Head of caudate nucleus (tissue), 42 donors: ENCODE data around the gene SCAMP4.
A peak's percentile ranks its signal among the peaks of the same experiment; 100 is the strongest.
"Not testable (repeated sequence)": the region's sequence is repeated elsewhere in the genome, so short reads cannot be mapped to it uniquely, and the experiment has no call there.

ENCODE experiments used
- DNase-seq, 42 donors: peaks; one replicate each; pipeline versions ENCODE4 v3.0.0 to v3.0.0-alpha.2; 2020 to 2021; ENCODE audit warnings: mixed read lengths in 7 of 42
- intact Hi-C: fragments of 100-400 bp; cut with DNase I; formaldehyde crosslinking; loops from one replicate; pipeline ENCODE4 v1.15.0; 2022

Gene SCAMP4

DNA sequence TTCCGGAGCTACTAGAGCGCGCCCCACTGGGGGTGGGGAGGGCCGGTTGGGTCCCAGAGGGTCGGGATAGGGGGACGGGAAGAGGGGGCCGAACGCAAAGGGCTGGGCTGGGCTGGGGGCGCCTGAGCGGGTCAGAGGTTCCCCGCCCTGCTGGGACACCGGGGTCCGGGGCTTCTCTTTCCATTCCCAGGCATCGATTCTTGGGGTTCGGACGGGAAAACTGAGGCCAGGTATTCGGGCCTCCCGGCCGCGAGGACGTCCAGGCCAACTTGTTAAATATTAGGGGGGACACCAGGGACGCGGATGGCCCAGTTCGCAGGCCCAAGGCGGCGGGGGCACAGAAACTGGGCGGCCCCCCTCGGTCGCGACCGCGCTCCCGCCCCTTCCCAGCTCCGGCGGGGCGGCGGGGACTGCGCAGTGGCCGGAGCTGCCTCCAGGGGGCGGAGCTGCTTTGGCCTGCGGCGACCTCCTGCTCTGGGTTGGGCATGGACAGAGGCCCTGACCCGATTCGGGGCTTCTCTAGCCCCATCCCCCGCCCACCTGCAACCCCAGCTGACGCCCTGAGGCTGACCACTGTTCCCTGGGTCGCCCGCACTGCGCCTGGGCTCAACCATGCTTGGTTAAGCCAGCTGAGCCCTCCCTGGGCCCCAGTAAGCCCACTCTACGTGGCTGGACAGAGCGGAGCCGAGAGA is 40.6 kb upstream of the SCAMP4 start:
- intact Hi-C loops = no loop called here
- peak in 33 of 42 donors; percentile 41 to 87 (median 71) for DNase-seq

DNA sequence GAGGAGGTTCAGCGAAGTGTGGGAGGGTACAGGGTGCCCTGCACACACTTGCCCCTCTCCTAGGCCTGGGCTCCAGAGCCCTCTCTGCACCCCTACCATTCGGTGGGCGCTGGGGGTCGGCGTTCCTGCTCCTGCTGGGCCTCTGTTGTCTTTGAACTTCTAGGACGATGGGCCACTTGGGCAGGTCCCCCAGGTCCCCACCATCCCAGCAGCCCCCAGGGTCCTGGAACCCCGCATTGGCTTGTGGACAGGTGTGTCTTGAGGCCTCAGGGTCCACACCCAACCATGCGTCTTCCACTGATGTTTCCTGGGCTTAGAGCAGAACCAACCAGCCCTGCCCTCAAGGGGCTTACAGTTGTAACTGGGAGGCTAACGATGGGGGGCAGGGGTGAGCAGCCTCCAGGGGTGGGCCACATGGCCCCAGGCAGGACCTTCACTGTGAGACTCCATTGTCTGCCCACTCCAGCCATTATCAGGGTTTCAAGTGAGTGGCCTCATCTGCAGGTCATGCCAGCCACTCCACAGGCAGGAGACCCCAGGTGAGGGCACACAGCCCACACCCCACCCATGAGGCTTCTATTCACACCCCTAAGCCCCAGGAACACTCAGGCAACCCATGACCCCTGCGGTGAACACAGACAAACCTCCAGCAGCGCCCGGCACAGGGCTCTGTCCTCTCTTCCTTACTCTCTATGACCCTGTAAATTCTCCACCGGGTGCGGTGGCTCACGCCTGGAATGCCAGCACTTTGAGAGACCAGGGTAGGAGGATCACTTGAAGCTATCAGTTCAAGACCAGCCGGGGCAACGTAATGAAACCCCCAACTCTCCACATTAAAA is 39.8 kb upstream of the SCAMP4 start:
- intact Hi-C loops = no loop called here
- peak in 1 of 42 donors; percentile 42 for DNase-seq

DNA sequence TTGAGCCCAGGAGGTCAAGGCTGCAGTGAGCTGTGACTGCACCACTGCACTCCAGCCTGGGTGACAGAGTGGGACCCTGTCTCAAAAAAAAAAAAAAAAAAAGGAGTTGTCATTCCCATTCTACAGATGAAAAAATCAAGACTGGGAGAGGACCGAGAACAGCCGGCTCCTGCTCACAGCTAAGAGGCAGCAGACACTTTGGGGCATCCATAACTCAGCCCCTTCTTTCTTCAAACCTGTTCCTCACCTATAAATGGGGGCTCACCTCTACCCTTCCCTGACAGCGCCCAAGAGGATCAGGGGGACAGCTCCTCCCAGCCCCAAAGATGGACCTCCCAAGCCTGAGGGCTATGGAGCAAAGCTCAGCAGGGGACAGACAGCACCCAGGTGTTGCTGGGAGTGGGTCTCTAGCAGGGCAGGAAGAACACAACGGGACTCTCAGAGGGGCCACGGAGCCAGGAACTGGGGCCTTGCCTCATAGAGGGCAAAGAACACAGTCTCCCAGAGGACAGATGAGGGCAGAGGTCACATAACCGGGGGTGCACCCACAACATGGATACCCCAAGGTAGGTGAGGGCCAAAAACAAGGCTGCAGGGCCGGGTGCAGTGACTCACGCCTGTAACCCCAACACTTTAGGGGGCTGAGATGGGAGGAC is 38.4 kb upstream of the SCAMP4 start:
- intact Hi-C loops = no loop called here
- no peak for DNase-seq

DNA sequence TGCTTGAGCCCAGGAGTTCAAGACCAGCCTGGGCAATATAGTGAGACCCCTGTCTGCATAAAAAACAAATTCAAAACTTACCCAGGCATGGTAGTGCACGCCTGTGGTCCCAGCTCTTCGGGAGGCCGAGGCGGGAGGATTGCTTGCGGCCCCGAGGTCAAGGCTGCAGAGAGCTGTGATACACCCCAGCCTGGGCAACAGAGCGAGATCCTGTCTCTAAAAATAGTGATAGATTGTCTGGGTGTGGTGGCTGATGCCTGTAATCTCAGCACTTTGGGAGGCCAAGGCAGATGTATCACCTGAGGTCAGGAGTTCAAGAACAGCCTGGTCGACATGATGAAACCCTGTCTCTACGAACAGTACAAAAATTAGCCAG is 37.9 kb upstream of the SCAMP4 start:
- no peak for DNase-seq
- intact Hi-C loops = no loop called here

GRCh38 chr19:1868971-1869370 is 36.2 kb upstream of the SCAMP4 start:
- no peak for DNase-seq
- intact Hi-C loops = no loop called here

GRCh38 chr19:1871140-1871597 is 34.0 kb upstream of the SCAMP4 start:
- intact Hi-C loops = no loop called here
- DNase-seq = no peak

DNA sequence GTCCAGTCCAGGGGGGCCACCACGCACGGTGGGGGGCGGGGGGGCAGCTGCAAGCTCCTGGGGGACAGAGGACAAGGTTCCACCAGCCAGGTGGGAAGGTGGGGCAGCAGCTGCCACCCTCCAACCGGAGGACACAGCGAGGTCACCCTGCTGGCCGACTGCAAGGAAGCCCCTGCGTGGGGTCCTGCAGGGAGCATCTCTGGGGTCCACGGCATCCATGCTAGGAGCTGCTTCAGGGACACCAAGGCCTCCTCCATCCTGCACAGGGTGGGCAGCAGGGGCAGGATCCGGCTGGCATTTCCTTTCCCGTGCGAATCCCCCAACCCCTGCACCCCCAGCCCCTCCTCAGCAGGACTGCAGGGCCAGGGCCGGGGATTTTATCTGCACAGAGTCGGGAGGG is 33.6 kb upstream of the SCAMP4 start:
- intact Hi-C loops = no loop called here
- no peak for DNase-seq

- intact Hi-C loops = no loop called here
- DNase-seq = no peak
Observed at GRCh38 chr19:1872807-1873523, 32.2 kb upstream of the SCAMP4 start.

GRCh38 chr19:1873524-1874473 is 31.4 kb upstream of the SCAMP4 start:
- peak in 8 of 42 donors; percentile 33 to 65 (median 51) for DNase-seq
- intact Hi-C loops = no loop called here

DNA sequence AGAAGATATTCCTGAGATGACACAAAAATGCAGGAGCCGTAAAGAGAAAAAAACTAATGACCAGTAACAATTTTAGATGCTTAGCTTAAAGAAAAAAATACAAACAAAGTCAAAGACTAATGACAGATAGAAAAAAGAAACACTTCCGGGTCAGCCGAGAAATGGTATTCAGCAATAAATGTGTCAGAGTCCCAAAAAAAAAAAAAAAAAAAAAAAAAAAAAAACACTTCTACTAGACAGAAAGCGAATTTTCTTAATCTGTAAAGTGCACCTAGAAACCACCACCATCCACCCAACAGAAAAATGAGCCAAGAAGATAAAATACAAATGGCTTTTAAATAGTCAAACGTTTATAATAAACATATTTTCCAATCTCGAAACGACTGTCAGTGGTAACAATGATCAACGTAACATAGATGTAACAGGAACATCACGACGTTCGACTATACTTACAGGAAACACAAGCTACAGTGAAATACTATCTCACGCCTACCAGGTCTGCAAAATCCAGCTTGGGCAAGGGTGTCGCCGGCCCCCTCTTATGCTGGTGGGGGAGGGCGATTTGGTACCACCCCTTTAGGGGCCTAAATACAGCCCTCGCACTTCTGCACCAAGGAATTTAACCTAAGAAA is 30.5 kb upstream of the SCAMP4 start:
- intact Hi-C loops = no loop called here
- DNase-seq = no peak

- DNase-seq = peak in 1 of 42 donors; percentile 43
- intact Hi-C loops = not testable (repeated sequence)
Observed at GRCh38 chr19:1875265-1875645, 29.9 kb upstream of the SCAMP4 start.

- peak; percentile 88 to 98 (median 95) for DNase-seq
- intact Hi-C loops = no loop called here
Observed at GRCh38 chr19:1875646-1876495, 29.3 kb upstream of the SCAMP4 start.

DNA sequence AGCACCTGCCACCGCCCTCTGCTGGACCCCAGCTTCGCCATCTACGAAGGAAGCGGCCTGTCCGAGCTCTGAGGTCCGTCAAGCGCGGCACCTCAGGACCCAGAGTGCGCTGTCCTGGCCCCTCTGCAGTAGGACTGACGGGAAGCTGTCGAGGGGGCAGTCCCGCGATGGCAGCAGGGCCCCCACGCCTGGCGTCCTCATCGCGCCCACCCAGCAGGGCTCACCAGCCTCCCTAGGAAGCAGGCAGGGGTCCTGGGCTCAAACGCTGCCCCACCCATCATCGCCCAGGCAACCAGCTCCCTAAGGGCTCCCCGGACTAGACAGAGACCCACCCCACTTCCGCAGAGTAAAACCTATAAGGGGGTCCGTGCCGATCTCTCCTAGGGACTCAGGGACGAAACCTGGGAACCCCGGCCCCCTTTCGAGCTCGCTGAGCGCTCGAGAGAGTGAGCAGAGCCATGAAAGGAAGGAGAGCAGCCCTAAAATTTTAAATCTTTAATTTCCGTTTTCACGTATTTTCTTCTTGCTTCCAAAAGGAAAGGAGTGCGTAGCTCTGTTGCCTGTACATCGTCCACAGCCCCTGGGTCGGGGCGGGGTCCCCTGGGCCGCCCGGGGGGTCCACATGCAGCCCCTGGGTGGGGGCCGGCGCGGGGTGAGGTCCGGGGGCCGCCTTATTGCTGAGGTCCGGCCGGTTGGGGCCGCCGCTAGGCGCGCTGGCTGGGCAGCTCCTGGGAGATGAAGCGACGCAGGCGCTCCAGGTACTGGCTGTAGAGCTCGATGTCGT is 28.5 kb upstream of the SCAMP4 start:
- intact Hi-C loops, DNase-seq: not testable (repeated sequence)

GRCh38 chr19:1877280-1877660 is 27.9 kb upstream of the SCAMP4 start:
- DNase-seq, intact Hi-C loops: not testable (repeated sequence)

GRCh38 chr19:1878583-1878982 is 26.6 kb upstream of the SCAMP4 start:
- intact Hi-C loops, DNase-seq: not testable (repeated sequence)

DNA sequence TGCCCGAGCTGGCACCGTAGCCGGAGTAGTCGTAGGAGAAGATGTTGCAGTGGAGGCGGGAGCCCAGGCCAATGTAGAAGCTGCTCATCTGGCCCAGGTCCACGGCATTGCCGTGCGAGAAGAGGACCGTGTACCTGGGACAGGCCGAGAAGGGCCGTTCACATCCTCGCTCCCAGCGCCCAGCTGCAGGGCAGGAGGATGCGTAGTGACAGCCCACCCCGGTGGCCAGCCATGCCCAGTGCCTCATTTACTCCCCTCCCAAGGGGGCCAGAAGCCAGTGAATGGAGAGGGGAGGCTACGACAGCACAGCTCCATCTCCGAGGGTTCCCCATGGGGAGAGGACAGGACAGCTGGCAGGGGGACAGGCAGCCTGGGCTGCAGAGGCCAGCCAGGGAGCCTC is 25.2 kb upstream of the SCAMP4 start:
- DNase-seq, intact Hi-C loops: not testable (repeated sequence)
